NCI-H1436 treated with DMSO at 0.1 percent for 48 hours (cell line): ENCODE measurements around the gene GALNTL6.
A peak's percentile ranks its signal among the peaks of the same experiment; 100 is the strongest.

Source experiments
- DNase-seq: peaks from one replicate; lab custom pipeline; 2025; lab: John Stamatoyannopoulos, UW

GALNTL6 gene

GRCh38 chr4:172989984-172990820, 1177.0 kb downstream of the GALNTL6 start:
- no peak for DNase-seq

- no peak for DNase-seq
Observed at GRCh38 chr4:172992648-172993378, 1179.6 kb downstream of the GALNTL6 start.

- DNase-seq = no peak
Observed at GRCh38 chr4:172995161-172995560, 1182.0 kb downstream of the GALNTL6 start.

GRCh38 chr4:172995704-172996103, 1182.5 kb downstream of the GALNTL6 start:
- DNase-seq = no peak

GRCh38 chr4:172996571-172997216, 1183.5 kb downstream of the GALNTL6 start:
- DNase-seq = no peak

GRCh38 chr4:172997217-172997609, 1184.0 kb downstream of the GALNTL6 start:
- no peak for DNase-seq

- DNase-seq = no peak
Observed at GRCh38 chr4:172997856-172998255, 1184.7 kb downstream of the GALNTL6 start.

GRCh38 chr4:172998527-172999469, 1185.6 kb downstream of the GALNTL6 start:
- no peak for DNase-seq

- DNase-seq = no peak
Observed at GRCh38 chr4:173001571-173001970, 1188.4 kb downstream of the GALNTL6 start.

GRCh38 chr4:173002830-173003561, 1189.8 kb downstream of the GALNTL6 start:
- no peak for DNase-seq

GRCh38 chr4:173005912-173006633, 1192.9 kb downstream of the GALNTL6 start:
- DNase-seq = no peak

GRCh38 chr4:173008436-173008835, 1195.2 kb downstream of the GALNTL6 start:
- DNase-seq = no peak

GRCh38 chr4:173009129-173009823, 1196.1 kb downstream of the GALNTL6 start:
- no peak for DNase-seq

- DNase-seq = no peak
Observed at GRCh38 chr4:173012608-173013007, 1199.4 kb downstream of the GALNTL6 start.

GRCh38 chr4:173013232-173013930, 1200.2 kb downstream of the GALNTL6 start:
- DNase-seq = peak; percentile 40

- no peak for DNase-seq
Observed at GRCh38 chr4:173014113-173014558, 1200.9 kb downstream of the GALNTL6 start.

- no peak for DNase-seq
Observed at GRCh38 chr4:173014836-173015235, 1201.6 kb downstream of the GALNTL6 start.

GRCh38 chr4:173017802-173018201, 1204.6 kb downstream of the GALNTL6 start:
- no peak for DNase-seq

- no peak for DNase-seq
Observed at GRCh38 chr4:173018446-173018845, 1205.2 kb downstream of the GALNTL6 start.
